Measurements from ENCODE around the gene PCDH9. TPM values are rescaled to one million over a fixed set of nuclear protein-coding genes. Genes with fewer than 3 reads are reported as not detected.

PCDH9 gene
- total RNA-seq, 4 donors from 2014 or later, result 0.37 to 2.4 (median 1.5) TPM

DNA sequence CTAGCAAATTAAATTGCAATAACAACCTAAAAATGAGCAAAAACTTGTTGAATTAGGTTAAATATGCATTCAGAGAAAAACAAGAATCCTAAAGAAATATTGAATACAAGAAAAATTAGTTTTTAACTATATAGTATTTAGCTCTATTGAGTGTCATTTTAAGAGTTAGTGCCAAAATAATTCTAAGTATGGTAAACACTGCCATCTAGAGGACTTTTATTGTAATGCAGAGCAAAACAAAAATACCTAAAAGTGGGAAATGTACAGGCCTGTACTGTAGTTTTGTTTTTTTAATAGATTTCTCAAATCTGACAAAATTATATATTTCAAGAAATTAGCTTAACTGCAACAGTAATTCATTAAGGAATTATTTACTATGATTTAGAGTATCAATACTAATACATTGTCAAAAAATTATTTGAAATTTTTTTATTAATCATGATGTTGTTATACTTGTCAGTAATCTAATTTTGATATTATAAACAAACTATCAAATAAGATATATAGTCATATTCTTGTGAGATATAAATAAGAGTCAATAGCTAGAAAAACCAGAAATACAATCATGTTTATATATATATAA lies 8.2 kb upstream of the PCDH9 start:
- Histone ChIP-seq H3K9me3 (no peaks in the 10 kb centered on the region), H3K4me1 (no peaks in the 10 kb centered on the region), H3K36me3 (no peaks in the 10 kb centered on the region), H3K27me3 (peaks cover 4% of the 10 kb centered on the region), H3K4me3 (no peak overlapping the region), H3K27ac (no peak overlapping the region)
- DNase-seq, result no peak
- TF ChIP-seq, protein P1, sequence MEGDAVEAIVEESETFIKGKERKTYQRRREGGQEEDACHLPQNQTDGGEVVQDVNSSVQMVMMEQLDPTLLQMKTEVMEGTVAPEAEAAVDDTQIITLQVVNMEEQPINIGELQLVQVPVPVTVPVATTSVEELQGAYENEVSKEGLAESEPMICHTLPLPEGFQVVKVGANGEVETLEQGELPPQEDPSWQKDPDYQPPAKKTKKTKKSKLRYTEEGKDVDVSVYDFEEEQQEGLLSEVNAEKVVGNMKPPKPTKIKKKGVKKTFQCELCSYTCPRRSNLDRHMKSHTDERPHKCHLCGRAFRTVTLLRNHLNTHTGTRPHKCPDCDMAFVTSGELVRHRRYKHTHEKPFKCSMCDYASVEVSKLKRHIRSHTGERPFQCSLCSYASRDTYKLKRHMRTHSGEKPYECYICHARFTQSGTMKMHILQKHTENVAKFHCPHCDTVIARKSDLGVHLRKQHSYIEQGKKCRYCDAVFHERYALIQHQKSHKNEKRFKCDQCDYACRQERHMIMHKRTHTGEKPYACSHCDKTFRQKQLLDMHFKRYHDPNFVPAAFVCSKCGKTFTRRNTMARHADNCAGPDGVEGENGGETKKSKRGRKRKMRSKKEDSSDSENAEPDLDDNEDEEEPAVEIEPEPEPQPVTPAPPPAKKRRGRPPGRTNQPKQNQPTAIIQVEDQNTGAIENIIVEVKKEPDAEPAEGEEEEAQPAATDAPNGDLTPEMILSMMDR (IDR thresholded peaks at IDR 0.05), result peak; percentile 59 to 82 (median 79)
- no peak for TF ChIP-seq POLR2AphosphoS5 (IDR thresholded peaks at IDR 0.05)
- in situ Hi-C loops (cut with MboI; ENCODE audit: low pct_ligation_motif_present in 1 of 4, low pct_unique_long_range_greater_than_20kb in 1 of 4, low sequenced_read_pairs in 3 of 4) (loop anchor here in 1 of 4 donors (25.0 kb wide), 1 partner anchor 1576 kb away; no protein-coding TSS in a partner anchor), intact Hi-C loops (cut with DNase I; ENCODE audit: low total_unique reads) (no loop called here)

DNA sequence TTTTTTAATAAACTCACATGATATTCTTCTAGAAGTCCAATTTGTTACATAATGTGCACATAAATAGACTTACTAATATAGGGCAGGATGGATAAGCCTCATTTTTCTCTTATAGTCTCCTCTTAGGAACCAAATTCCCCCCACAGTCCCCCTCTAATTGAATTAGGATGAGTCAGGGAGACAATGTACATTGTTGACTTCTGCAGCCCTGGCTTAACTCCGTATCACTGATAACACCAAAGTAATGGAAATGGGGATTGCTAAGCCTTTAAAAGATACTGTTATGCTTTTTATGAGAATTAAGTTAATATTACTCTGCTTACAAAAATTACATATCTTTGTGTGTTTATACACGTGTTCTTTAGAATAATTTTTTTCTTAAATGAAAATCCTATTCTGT lies 5.1 kb upstream of the PCDH9 start:
- in situ Hi-C loops (cut with MboI; ENCODE audit: low pct_ligation_motif_present in 1 of 4, low pct_unique_long_range_greater_than_20kb in 1 of 4, low sequenced_read_pairs in 3 of 4), result loop anchor here in 1 of 4 donors (25.0 kb wide), 1 partner anchor 1573 kb away; no protein-coding TSS in a partner anchor
- Histone ChIP-seq H3K4me3 (no peak overlapping the region), H3K9me3 (no peaks in the 10 kb centered on the region), H3K27ac (no peak overlapping the region), H3K36me3 (no peaks in the 10 kb centered on the region), H3K4me1 (peaks cover 0 to 8% (median 3%) of the 10 kb centered on the region in 4 donors), H3K27me3 (peaks cover 14% of the 10 kb centered on the region)
- DNase-seq, result no peak
- intact Hi-C loops (cut with DNase I; ENCODE audit: low total_unique reads), result no loop called here
- no peak for TF ChIP-seq POLR2AphosphoS5 (IDR thresholded peaks at IDR 0.05)
- no peak for TF ChIP-seq EP300 (IDR thresholded peaks at IDR 0.05; ENCODE audit: low read depth)
- no peak for TF ChIP-seq POLR2A (IDR thresholded peaks at IDR 0.05)
- TF ChIP-seq, protein P1 (IDR thresholded peaks at IDR 0.05), result no peak
- 45 to 55% methylated on average over 2 of the region's 2 CpGs for WGBS, 2 donors (ENCODE audit: low coverage in 1 of 2)

GRCh38 chr13:67232384-67232783 lies 2.2 kb upstream of the PCDH9 start:
- WGBS, 2 donors (ENCODE audit: low coverage in 1 of 2), result 76 to 78% methylated on average over 5 of the region's 5 CpGs
- no peak for DNase-seq
- TF ChIP-seq, protein P1 (IDR thresholded peaks at IDR 0.05), result no peak
- TF ChIP-seq POLR2A (IDR thresholded peaks at IDR 0.05) (no peak), EP300 (IDR thresholded peaks at IDR 0.05; ENCODE audit: low read depth) (no peak), POLR2AphosphoS5 (IDR thresholded peaks at IDR 0.05) (no peak)
- Histone ChIP-seq H3K36me3 (no peaks in the 10 kb centered on the region), H3K27ac (no peak overlapping the region), H3K4me3 (no peak overlapping the region), H3K4me1 (peaks cover 0 to 17% (median 7%) of the 10 kb centered on the region in 4 donors), H3K9me3 (no peaks in the 10 kb centered on the region), H3K27me3 (peaks cover 28% of the 10 kb centered on the region)
- in situ Hi-C loops (cut with MboI; ENCODE audit: low pct_ligation_motif_present in 1 of 4, low pct_unique_long_range_greater_than_20kb in 1 of 4, low sequenced_read_pairs in 3 of 4) (loop anchor here in 1 of 4 donors (25.0 kb wide), 1 partner anchor 1570 kb away; no protein-coding TSS in a partner anchor), intact Hi-C loops (cut with DNase I; ENCODE audit: low total_unique reads) (no loop called here)

GRCh38 chr13:67231289-67232000 lies 1.3 kb upstream of the PCDH9 start:
- H3K27ac ChIP-seq, result peak overlapping the region; percentile 81 to 88 (median 87)
- no peak for DNase-seq
- WGBS, 2 donors (ENCODE audit: low coverage in 1 of 2), result 4 to 5% methylated on average over 6 to 11 of the region's 11 CpGs
- no peaks in the 10 kb centered on the region for H3K9me3 ChIP-seq
- H3K4me3 ChIP-seq, result peak overlapping the region; percentile 63 to 88 (median 73)
- H3K27me3 ChIP-seq, result peaks cover 28% of the 10 kb centered on the region
- peaks cover 0 to 17% (median 7%) of the 10 kb centered on the region in 4 donors for H3K4me1 ChIP-seq
- H3K36me3 ChIP-seq, result no peaks in the 10 kb centered on the region
- no peak for TF ChIP-seq POLR2A (IDR thresholded peaks at IDR 0.05)
- no peak for TF ChIP-seq POLR2AphosphoS5 (IDR thresholded peaks at IDR 0.05)
- TF ChIP-seq, protein P1 (IDR thresholded peaks at IDR 0.05), result no peak
- in situ Hi-C loops (cut with MboI; ENCODE audit: low pct_ligation_motif_present in 1 of 4, low pct_unique_long_range_greater_than_20kb in 1 of 4, low sequenced_read_pairs in 3 of 4) (loop anchor here in 1 of 4 donors (25.0 kb wide), 1 partner anchor 1569 kb away; no protein-coding TSS in a partner anchor), intact Hi-C loops (cut with DNase I; ENCODE audit: low total_unique reads) (no loop called here)
